Endothelial cell of umbilical vein (primary cell): ENCODE data around the gene TAF15. TPM values are rescaled to one million over a fixed set of nuclear protein-coding genes. Genes with fewer than 3 reads are reported as not detected.

ENCODE experiments used
- BruUV-seq: library from RNA; stranded (reverse); fragments of 400-500 nt; replicated peaks from 2 replicates; lab custom pipeline; 2021; lab: Mats Ljungman, UMichigan
- CTCF ChIA-PET: fragments of 300-600, 350-600 bp; sonication (Branson Sonifier 250); formaldehyde crosslinking; loops from one replicate; lab custom pipeline; 2021; ENCODE audit warnings: antibody characterized with exemption, inconsistent platforms; lab: Charles Lee
- POLR2A ChIA-PET: fragments of 300-600, 350-600 bp; sonication (Branson Sonifier 250); formaldehyde crosslinking; loops from one replicate; lab custom pipeline; 2021; ENCODE audit warnings: antibody characterized with exemption, inconsistent platforms; lab: Charles Lee
- DNase-seq: peaks from one replicate; pipeline ENCODE4 v3.0.0-alpha.2; 2011; ENCODE audit warnings: low read depth, low spot score
- FAIRE-seq: peaks from 2 replicates; lab custom pipeline; 2011; peaks lifted over from hg19 to GRCh38; lab: Jason Lieb, UNC
- H2AFZ ChIP-seq: 2 replicates; pipeline ENCODE4 v1.6.0; 2012; ENCODE audit warnings: low read depth, low read length, control low read depth, inconsistent platforms
- H3K27ac ChIP-seq: 2 replicates; pipeline ENCODE4 v1.5.1; 2011; ENCODE audit warnings: low read depth, mild to moderate bottlenecking, control low read depth, low read length, moderate library complexity; ENCODE audit not compliant: insufficient read depth
- H3K27me3 ChIP-seq, 2 experiments: 2 replicates each; pipeline versions ENCODE4 v1.6.0 to v1.6.1; 2011; ENCODE audit warnings: low read length in 2 of 2, mixed read lengths in 1 of 2; ENCODE audit not compliant: control insufficient read depth in 2 of 2, insufficient read depth in 2 of 2
- H3K36me3 ChIP-seq, 2 experiments: 2 replicates in 1 of 2; 3 replicates in 1 of 2; pipeline ENCODE4 v1.5.1; 2011; ENCODE audit warnings: low read length in 2 of 2, mild to moderate bottlenecking in 1 of 2, moderate library complexity in 1 of 2; ENCODE audit not compliant: control insufficient read depth in 2 of 2, insufficient read depth in 2 of 2; ENCODE audit errors: extremely low read depth in 1 of 2
- H3K4me1 ChIP-seq: 3 replicates; pipeline ENCODE4 v1.5.1; 2011; ENCODE audit warnings: mild to moderate bottlenecking, low read length; ENCODE audit not compliant: control insufficient read depth, insufficient read depth; ENCODE audit errors: extremely low read depth
- H3K4me2 ChIP-seq: 2 replicates; pipeline ENCODE4 v1.6.1; 2011; ENCODE audit warnings: low read length, control low read depth, mixed read lengths; ENCODE audit not compliant: insufficient read depth
- H3K4me3 ChIP-seq, 3 experiments: fragments of 200-600 bp in 1 of 3; sonication (generic), shearing (Covaris generic) in 1 of 3; replicated peaks in 1 of 3; 2 replicates each; pipeline ENCODE4 v1.5.1; 2011 to 2016; ENCODE audit warnings: control low read depth in 3 of 3, low read length in 3 of 3, mild to moderate bottlenecking in 2 of 3, inconsistent platforms in 1 of 3, low read depth in 1 of 3, moderate library complexity in 1 of 3; ENCODE audit not compliant: insufficient read depth in 1 of 3
- H3K79me2 ChIP-seq: 2 replicates; pipeline ENCODE4 v1.6.0; 2012; ENCODE audit warnings: low read length, inconsistent platforms; ENCODE audit not compliant: control insufficient read depth, insufficient read depth
- H3K9ac ChIP-seq: replicated peaks from 2 replicates; pipeline ENCODE3; 2011; ENCODE audit warnings: low read length, control low read depth; ENCODE audit not compliant: insufficient read depth; ENCODE audit errors: extremely low read depth
- H3K9me1 ChIP-seq: replicated peaks from 3 replicates; pipeline ENCODE4 v1.6.0; 2011; ENCODE audit warnings: mild to moderate bottlenecking, low read length; ENCODE audit not compliant: control insufficient read depth, insufficient read depth; ENCODE audit errors: extremely low read depth
- H3K9me3 ChIP-seq: replicated peaks from 2 replicates; pipeline ENCODE4 v1.5.1; 2012; ENCODE audit warnings: low read length, inconsistent platforms; ENCODE audit not compliant: control insufficient read depth, insufficient read depth
- H4K20me1 ChIP-seq: replicated peaks from 2 replicates; pipeline ENCODE3; 2011; ENCODE audit warnings: mild to moderate bottlenecking, low read length; ENCODE audit not compliant: control insufficient read depth, insufficient read depth; ENCODE audit errors: extremely low read depth
- EZH2 ChIP-seq: IDR thresholded peaks from 2 replicates; pipeline ENCODE4 v1.6.1; 2012; ENCODE audit warnings: borderline replicate concordance, low read depth, mild to moderate bottlenecking, moderate library complexity, low read length, inconsistent platforms; ENCODE audit not compliant: severe bottlenecking
- FOS ChIP-seq: IDR thresholded peaks from 2 replicates; pipeline ENCODE4 v1.6.1; 2011; ENCODE audit warnings: mild to moderate bottlenecking, low read length, moderate library complexity, borderline replicate concordance; ENCODE audit not compliant: insufficient read depth
- GATA2 ChIP-seq: IDR thresholded peaks from 2 replicates; pipeline ENCODE4 v1.7.0; 2011; ENCODE audit warnings: low read depth, mild to moderate bottlenecking, moderate library complexity, mixed read lengths, low read length; ENCODE audit not compliant: insufficient read length, insufficient read depth
- JUN ChIP-seq: IDR thresholded peaks from 2 replicates; pipeline ENCODE4 v1.6.1; 2011; ENCODE audit warnings: borderline replicate concordance, low read depth; ENCODE audit not compliant: insufficient read length, insufficient read depth
- MYC ChIP-seq: IDR thresholded peaks from one replicate; pipeline ENCODE4 v1.6.1; 2011; ENCODE audit warnings: mild to moderate bottlenecking, low read depth, low read length
- POLR2A ChIP-seq: IDR thresholded peaks from 2 replicates; pipeline ENCODE4 v1.6.1; 2012; ENCODE audit warnings: low read depth, mild to moderate bottlenecking, control low read depth, low read length
- POLR2AphosphoS5 ChIP-seq: IDR thresholded peaks from 2 replicates; pipeline ENCODE4 v1.6.1; 2012; ENCODE audit warnings: low read depth, mild to moderate bottlenecking, control low read depth, low read length, moderate library complexity; ENCODE audit not compliant: insufficient read depth
- dilution Hi-C: fragments of 300-500 bp; cut with MboI; formaldehyde crosslinking; loops from one replicate; pipeline ENCODE4 v1.15.0; 2019; ENCODE audit warnings: low sequenced_read_pairs; ENCODE audit not compliant: extremely low pct_ligation_motif_present
- intact Hi-C: fragments of 100-400 bp; cut with micrococcal nuclease; formaldehyde crosslinking; loops from one replicate; pipeline ENCODE4 v1.10.0; 2022
- polyA plus RNA-seq, 4 experiments: library from polyadenylated mRNA; depleted of rRNA in 3 of 4; stranded (reverse) in 3 of 4; unstranded in 1 of 4; fragments of >200 nt; gene quantifications; 2 replicates each; pipeline versions ENCODE4 v1.2.1 to v1.2.3, GENCODE V29; 2011 to 2012; ENCODE audit warnings: missing spikeins in 1 of 4
- total RNA-seq: library from RNA; stranded (reverse); gene quantifications from 2 replicates; pipeline ENCODE4 v1.2.3, GENCODE V29; 2021
- TF ChIP-seq, protein P1 (sequence below): IDR thresholded peaks from 2 replicates; pipeline ENCODE4 v1.6.1; 2011; ENCODE audit not compliant: insufficient read depth, insufficient read length
- TF ChIP-seq, protein P2 (sequence below), 2 donors: IDR thresholded peaks; 1 replicate in 1 of 2; 2 replicates in 1 of 2; pipeline ENCODE4 v1.5.1; 2011; ENCODE audit warnings: low read length in 2 of 2, mild to moderate bottlenecking in 2 of 2, moderate library complexity in 2 of 2, control low read depth in 1 of 2, inconsistent platforms in 1 of 2, low read depth in 1 of 2; ENCODE audit not compliant: insufficient read depth in 1 of 2; ENCODE audit errors: extremely low read depth in 1 of 2

The TAF15 gene
- total and polyA plus RNA-seq, 2 donors (not counting 3 experiments of a cell fraction or from before 2014, with no cell fraction given): 59.4 to 247 TPM

DNA sequence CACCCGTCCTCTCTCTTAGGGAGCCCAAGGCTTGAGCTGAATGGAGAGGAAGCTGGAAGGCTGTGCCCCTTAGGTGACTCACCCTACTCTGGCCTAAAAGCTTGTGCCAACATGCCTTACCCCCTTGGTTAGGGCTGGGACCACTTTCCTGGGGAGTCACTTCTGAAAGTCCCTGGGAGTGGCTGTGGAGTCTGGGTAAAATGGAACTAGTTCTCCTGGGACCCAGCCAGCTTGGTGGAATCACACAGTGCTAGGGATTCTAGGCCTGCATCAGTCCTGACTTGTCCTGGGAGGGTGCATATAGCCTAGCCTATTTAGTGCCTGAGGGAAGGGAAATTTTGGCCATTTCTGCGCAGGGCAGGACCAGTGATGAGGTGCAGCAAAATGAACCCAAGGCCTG lies 24.4 kb upstream of the TAF15 start:
- CTCF ChIA-PET: interaction anchor here (0.6 to 2.8 kb wide), 3 partner anchors 14 to 165 kb away, joined by 3 to 15 read pairs (median 3); no protein-coding TSS in a partner anchor
- no peak for DNase-seq
- POLR2A ChIA-PET: no interaction called here
- H3K27ac ChIP-seq: no peak overlapping the region
- H2AFZ ChIP-seq: no peak overlapping the region
- H3K36me3 ChIP-seq: no peaks in the 10 kb centered on the region
- no peaks in the 10 kb centered on the region for H4K20me1 ChIP-seq
- dilution Hi-C loops (no loop called here), intact Hi-C loops (no loop called here)
- H3K9ac ChIP-seq: no peak overlapping the region
- no peak overlapping the region for H3K4me3 ChIP-seq
- H3K79me2 ChIP-seq: no peaks in the 10 kb centered on the region
- TF ChIP-seq, protein P1, sequence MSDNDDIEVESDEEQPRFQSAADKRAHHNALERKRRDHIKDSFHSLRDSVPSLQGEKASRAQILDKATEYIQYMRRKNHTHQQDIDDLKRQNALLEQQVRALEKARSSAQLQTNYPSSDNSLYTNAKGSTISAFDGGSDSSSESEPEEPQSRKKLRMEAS: no peak
- TF ChIP-seq JUN (no peak), EZH2 (no peak), MYC (no peak), GATA2 (no peak), POLR2A (no peak), FOS (no peak), POLR2AphosphoS5 (no peak)
- TF ChIP-seq, protein P2, sequence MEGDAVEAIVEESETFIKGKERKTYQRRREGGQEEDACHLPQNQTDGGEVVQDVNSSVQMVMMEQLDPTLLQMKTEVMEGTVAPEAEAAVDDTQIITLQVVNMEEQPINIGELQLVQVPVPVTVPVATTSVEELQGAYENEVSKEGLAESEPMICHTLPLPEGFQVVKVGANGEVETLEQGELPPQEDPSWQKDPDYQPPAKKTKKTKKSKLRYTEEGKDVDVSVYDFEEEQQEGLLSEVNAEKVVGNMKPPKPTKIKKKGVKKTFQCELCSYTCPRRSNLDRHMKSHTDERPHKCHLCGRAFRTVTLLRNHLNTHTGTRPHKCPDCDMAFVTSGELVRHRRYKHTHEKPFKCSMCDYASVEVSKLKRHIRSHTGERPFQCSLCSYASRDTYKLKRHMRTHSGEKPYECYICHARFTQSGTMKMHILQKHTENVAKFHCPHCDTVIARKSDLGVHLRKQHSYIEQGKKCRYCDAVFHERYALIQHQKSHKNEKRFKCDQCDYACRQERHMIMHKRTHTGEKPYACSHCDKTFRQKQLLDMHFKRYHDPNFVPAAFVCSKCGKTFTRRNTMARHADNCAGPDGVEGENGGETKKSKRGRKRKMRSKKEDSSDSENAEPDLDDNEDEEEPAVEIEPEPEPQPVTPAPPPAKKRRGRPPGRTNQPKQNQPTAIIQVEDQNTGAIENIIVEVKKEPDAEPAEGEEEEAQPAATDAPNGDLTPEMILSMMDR (IDR thresholded peaks at IDR 0.05; ENCODE audit: extremely low read depth in 1 of 2, insufficient read depth in 1 of 2, low read depth in 1 of 2, low read length in 2 of 2): no peak
- H3K27me3 ChIP-seq: peaks cover 22% of the 10 kb centered on the region in 2 experiments
- no peaks in the 10 kb centered on the region for H3K4me1 ChIP-seq
- no TSS peak for BruUV-seq
- no peaks in the 10 kb centered on the region for H3K9me3 ChIP-seq
- FAIRE-seq: no peak
- no peaks in the 10 kb centered on the region for H3K9me1 ChIP-seq
- no peak overlapping the region for H3K4me2 ChIP-seq
